ENCODE data around the gene ABCA13.
"Not testable (repeated sequence)": the region's sequence is repeated elsewhere in the genome, so short reads cannot be mapped to it uniquely, and the experiment has no call there.

Gene ABCA13, protein sequence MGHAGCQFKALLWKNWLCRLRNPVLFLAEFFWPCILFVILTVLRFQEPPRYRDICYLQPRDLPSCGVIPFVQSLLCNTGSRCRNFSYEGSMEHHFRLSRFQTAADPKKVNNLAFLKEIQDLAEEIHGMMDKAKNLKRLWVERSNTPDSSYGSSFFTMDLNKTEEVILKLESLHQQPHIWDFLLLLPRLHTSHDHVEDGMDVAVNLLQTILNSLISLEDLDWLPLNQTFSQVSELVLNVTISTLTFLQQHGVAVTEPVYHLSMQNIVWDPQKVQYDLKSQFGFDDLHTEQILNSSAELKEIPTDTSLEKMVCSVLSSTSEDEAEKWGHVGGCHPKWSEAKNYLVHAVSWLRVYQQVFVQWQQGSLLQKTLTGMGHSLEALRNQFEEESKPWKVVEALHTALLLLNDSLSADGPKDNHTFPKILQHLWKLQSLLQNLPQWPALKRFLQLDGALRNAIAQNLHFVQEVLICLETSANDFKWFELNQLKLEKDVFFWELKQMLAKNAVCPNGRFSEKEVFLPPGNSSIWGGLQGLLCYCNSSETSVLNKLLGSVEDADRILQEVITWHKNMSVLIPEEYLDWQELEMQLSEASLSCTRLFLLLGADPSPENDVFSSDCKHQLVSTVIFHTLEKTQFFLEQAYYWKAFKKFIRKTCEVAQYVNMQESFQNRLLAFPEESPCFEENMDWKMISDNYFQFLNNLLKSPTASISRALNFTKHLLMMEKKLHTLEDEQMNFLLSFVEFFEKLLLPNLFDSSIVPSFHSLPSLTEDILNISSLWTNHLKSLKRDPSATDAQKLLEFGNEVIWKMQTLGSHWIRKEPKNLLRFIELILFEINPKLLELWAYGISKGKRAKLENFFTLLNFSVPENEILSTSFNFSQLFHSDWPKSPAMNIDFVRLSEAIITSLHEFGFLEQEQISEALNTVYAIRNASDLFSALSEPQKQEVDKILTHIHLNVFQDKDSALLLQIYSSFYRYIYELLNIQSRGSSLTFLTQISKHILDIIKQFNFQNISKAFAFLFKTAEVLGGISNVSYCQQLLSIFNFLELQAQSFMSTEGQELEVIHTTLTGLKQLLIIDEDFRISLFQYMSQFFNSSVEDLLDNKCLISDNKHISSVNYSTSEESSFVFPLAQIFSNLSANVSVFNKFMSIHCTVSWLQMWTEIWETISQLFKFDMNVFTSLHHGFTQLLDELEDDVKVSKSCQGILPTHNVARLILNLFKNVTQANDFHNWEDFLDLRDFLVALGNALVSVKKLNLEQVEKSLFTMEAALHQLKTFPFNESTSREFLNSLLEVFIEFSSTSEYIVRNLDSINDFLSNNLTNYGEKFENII (N-terminal part only)

DNA sequence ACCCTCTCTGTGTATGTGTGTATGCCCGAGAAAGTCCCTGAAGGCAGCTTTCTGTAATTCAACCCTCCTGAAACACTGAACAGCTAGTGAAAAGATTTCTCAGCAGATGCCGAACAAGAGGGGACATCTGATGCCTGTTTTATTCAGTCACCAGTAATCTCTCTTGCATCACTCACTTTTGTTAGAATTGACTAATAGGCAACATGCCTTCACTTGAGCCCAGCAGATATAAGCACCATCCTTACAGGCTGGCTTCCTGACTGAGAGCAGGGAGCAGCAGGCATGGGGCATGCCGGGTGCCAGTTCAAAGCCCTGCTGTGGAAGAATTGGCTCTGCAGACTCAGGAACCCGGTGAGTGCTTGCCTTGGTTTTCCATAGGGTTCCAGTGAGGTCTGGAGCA is at the start of gene ABCA13:
TSS of gene ABCA13 (plus strand) at position 257 of the 400 bp plus-strand sequence. CDS start at position 283, 26 bp downstream.
- no peak for DNase-seq

DNA sequence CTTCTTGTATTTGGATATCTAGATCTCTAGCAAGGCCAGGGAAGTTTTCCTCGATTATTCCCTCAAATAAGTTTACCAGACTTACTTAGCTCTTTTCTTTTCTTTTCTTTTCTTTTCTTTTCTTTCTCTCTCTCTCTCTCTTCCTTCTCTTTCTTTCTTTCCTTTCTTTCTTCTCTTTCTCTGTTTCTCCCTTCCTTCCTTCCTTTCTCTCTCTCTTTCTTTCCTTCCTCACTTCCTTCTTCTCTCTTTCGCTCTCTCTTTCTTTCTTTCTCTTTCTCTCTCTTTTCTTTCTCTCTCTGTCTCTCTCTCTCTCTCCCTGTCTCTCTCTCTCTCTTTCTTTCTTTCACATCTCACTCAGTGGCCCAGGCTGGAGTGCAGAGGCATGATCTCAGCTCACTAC is 45.2 kb upstream of the ABCA13 start:
- no peak for DNase-seq

DNA sequence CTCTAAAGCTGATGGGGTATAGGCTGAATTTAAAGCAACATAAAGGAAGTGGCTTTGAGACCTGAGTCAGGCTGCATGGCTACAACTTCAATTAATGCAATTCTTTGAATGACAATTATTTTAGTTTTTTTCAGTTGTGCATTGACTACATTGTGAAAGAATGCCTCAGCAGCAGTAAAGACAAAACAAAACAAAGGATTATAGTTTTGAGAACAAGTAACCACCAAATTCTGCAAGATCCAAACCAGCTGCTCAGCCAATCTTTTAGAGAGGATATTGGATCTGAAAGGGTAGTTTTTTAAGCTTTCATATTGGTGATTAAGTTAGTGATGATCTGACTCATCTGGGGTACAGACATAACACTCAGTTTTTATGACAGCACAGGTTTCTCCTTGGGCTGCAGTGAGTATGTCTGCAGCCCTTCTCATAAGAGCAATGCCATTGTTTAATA is 40.6 kb upstream of the ABCA13 start:
- DNase-seq, result no peak

DNA sequence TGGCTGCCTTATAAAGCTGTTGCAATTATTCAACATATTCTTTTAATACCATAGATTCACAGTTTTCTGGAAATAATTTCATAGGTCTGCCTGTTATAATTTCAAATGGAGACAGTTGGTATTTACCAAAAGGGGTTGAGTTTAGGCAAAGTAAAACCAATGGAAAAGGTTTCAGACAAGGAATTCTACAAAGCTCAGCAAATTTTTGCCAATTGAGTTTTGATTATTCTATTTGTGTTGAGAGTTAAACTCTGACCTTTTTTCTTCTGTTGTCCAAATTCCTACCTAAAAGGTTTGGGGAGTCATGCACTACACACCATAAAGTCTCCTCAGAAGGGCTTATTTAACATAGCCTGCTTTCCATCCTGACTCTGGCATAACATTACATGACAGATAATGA is 38.5 kb upstream of the ABCA13 start:
- DNase-seq, result no peak

DNA sequence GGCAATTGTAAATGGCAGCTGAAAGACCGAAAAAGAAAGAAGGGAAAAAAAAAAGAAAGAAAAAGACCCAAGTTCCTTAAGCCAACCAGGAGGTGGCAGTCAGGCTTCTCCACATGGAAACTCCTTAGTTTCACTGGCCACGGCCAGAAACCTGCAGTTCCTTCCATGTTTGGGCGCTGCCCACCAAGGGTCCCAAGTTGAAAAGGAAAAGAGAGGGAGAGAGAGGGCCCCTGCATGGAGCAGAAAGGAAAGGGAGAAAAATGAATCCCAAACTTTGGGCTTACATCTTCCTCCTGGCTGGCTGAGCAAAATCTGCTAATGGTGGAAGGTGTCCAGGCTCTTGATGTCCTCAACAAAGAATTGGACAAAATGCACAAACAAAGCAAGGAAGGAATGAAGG is 31.8 kb upstream of the ABCA13 start:
- no peak for DNase-seq

DNA sequence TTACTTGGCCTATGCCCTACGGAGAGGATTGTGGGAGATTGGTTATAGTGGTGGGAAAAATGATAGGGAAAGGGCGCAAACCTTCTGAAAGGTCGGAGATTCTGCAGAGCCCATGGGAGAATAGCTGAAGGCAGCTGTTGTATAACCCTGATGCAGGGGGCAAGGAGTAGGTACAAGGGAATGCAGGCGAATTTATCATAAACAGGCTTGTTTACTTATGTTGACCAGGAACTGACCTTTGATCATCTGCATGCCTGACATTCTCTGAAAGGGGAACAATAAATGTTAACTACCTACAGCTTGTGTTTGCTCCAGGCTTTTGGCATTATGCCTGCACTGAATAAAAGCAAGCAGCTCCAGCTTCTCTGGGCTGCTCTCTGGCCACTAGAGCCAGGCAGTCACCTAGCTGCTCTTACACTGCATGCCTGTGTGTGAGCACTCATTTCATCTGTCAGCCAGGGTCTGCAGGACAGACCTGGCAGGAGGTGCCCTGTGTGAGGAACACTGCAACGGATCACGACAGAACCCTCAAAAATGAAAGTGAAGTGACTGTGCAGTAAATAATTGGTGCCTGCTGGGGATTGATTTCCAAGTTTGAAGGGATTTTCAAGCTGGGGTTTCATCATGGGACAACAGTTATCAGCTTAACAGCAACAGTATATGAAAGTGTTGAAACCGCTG is 31.1 kb upstream of the ABCA13 start:
- no peak for DNase-seq

DNA sequence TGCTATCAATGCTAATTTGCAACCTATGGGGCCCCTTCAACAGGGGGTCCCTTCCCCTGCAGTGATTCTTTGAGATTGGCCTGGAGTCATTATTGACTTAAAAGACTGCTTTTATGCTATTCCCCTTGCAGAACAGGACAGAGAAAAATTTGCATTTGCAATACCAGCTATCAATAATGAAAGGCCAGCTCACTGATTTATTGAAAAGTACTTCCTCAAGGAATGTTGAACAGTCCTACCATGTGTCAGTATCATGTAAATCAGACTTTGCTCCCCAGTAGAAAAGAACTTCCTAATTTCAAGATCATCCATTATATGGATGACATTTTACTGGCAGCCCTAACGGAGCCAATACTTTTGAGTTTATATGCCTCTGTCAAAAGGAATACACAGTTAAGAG is 29.7 kb upstream of the ABCA13 start:
- DNase-seq, result no peak

DNA sequence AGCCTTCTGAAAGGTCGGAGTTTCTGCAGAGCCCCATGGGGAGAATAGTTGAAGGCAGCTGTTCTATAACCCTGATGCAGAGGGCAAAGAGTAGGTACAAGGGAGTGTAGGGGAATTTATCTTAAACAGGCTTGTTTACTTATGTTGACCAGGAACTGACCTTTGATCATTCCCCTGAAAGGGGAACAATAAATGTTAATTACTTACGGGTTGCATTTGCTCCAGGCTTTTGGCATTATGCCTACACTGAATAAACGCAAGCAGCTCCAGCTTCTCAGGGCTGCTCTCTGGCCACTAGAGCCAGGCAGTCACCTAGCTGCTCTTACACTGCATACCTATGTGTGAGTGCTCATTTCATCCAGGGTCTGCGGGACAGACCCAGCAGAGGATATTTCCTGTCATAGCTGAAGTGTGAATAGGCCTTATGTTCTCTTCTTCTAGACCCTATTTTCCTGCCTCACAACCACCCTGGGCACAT is 26.9 kb upstream of the ABCA13 start:
- DNase-seq, result no peak

DNA sequence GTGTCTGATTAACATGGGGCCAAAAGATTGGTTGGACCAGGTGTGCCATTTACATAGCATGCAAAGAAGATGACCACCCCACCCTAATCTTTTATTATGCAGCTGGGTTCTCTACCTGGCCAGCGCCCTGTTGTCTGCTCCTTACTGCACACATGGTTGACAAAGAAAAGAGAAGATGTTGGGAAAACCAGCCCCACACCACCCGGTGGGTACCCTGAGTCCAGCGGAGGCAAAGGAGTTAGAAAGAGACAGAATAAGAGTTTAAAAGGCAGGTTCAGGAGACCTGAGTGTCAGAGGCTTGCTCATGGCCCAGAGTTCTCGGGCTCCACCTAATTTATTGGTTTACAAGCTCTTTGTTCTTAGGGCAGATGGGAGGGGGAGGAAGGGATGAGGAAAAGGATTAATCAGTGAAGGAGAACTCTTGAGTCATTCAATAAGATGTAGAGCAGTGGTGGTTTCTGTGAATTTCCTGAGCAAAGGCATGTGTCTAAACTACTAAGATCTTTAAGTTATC is 24.1 kb upstream of the ABCA13 start:
- DNase-seq, result no peak

DNA sequence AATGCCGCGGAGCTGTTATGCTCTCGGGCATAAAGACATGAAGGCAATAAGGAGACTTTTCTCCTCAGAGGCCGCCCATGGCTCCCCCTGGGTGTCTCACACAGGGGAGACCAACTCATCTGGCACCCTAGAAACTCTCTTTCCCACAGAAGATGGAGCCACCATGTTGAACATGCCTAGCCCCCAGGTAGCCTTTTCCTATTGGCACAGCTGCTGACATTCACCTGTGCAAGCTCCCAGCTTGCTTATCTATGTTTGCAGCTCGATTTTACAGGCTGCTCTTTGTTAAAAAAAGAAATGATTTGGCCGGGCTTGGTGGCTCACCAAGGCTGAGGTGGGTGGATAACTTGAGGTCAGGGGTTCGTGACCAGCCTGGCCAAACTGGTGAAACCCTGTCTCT is 23.6 kb upstream of the ABCA13 start:
- not testable (repeated sequence) for DNase-seq

DNA sequence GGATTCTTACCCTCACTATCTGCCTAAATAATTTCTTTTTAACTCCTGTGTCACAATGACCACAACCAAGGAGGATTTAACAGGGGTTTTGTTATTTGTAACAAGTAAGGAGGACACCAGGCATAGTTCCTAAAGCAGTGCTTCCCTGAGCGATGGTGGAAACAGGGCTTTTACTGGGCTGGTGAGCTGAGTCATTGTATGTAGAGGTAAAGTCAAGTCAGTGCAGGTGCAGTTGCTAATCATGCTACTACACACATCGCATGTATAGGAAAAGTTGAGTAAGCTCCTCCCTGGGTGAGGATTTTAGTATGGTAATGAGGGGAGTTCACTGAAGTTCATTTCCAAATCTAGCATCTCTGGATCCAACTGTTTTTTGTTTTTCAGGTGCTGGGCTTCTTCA is 22.9 kb upstream of the ABCA13 start:
- DNase-seq, result no peak

DNA sequence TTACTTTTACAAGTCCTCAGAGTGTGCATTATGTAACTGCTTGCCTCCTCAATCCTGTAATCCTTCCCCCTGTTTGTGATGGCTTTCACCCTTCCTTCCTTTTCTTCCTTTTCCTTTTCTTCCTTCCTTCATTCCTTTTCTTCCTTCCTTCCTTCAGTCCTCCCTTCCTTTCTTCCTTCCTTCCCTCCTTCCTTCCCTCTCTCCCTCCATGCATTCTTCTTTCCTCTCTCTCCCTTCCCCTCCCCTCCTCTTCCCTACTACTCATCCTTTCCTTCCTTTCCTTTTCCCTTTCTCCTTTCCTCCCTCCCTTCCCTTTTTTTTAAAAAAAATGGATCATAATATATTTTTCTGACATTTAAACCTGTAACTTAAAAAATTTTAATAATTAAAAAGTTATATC is 22.2 kb upstream of the ABCA13 start:
- DNase-seq, result no peak

DNA sequence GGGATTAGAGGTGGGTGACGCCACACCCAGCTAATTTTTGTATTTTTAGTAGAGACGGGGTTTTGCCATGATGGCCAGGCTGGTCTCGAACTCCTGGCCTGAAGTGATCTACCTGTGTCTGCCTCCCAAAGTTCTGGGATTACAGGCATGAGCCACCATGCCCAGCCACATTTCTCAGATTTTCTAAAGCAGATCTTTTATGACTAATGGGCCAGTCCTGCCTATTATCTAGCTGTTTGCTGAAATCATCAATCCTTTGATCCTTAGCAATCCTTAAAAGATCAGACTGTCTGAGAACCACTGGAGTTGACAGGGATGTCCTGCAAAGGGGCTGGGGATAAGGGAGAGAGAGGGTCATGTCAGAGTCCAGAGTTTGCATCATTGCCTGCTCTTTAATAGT is 21.2 kb upstream of the ABCA13 start:
- DNase-seq, result no peak

DNA sequence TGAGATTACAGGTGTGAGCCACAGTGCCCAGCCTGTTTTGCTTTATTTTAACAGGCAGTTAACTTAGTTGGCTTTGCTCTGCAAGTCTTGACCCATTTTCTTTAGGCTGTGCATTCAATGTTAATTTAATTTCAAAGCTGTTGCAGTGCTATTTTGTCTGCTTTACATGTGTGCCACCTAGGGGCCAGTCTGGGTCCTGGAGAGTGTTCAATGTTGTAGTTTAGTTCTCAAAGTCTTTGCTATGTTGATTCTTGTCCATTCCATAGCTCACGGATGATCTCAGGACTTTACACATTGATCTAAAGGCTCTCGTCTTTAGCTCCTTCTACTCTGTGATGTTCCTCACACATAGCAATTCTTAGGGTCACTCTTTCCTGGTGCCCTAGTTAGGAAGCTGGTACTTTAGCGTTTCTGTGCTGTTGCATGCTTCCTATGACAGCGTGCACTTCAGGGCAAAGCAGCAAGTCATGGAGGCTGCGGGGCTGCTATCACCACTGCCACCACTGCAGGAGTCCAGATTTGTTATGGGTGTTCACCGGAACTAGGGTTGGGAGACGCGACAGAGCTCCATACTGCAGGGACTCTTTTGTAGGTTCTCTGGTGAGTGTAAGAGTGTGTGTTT is 16.4 kb upstream of the ABCA13 start:
- no peak for DNase-seq

DNA sequence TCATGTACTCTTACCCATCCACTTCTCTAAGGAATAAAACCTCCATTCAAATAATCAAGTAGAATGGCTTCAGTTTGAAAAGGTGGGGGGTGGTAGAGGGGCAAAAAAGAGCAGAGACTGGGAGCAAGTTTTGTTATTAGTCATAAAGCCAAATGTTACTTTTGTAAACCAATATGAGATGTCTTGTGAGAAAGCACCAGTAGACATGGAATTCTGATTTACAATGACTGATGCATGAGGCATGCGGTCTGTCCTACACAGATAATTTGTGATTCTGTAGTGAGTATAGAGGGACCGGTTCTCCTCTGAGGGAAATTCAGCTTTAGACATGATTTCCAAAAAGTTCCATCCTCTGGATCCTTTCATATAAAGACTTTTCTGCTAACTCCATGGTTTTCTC is 12.9 kb upstream of the ABCA13 start:
- DNase-seq, result no peak

DNA sequence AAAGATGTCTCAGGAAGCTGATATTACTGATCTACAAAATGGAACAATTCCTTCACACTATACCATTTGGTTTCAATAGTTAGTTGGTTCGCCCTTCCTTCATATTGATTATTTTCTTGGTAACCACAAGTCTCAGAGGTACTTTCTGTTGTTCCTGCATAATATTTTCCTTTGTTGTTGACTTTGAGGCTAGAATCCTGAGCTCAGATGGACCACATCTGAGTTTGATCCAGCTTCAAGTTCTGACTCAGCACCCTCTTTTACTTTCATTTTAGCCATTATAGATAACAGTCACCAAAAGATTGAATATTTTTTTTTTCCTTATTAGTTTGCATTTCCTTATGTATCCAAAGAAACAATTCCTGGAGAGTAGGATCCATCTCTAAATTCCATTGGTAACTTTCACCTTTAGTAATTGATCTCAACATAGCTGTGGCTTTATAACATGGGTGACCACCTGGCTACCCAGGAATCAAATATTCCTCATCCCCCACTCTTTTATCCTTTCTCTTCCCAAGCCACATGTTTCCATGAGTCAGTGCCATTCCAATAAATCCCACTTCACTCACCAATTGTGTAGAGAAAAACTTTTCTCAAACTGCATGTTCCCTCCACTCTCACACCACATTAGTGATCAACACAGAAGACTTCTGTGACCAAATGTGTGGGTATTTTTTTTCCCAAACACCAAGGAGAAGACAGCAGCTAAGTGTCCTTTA is 9.7 kb upstream of the ABCA13 start:
- no peak for DNase-seq

DNA sequence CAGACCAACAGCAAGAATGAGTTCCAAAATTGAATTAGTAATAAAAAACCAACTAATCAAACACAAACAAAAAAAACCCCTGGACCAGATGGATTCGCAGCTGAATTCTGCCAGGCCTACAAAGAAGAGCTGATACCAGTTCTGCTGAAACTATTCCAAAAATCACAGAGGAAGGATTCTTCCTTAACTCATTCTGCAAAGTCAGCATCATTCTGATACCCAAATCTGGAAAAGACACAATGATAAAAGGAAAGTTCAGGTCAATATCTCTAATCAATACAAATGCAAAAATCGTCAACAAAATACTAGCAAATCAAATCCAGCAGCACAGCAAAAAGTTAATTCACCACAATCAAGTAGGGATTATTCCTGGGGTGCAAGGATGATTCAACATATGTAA is 6.1 kb upstream of the ABCA13 start:
- no peak for DNase-seq

DNA sequence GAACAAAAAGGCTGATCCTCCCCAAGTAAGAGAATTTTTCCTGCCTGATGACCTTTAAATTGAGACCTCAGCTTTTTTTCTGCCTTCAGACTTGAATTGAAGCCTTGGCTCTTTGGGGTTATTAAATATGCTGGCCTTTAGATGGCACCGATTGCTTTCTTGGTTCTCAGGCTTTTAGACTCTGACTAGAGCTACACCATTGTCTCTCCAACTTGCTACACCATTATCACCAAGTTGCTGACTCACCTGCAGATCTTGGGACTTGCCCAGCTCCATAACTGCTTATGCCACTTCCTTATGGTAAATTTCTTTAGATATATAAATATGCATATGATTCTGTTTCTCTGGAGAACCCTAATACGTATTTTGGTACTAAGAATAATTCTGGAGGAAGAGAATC is 3.1 kb upstream of the ABCA13 start:
- DNase-seq, result no peak

DNA sequence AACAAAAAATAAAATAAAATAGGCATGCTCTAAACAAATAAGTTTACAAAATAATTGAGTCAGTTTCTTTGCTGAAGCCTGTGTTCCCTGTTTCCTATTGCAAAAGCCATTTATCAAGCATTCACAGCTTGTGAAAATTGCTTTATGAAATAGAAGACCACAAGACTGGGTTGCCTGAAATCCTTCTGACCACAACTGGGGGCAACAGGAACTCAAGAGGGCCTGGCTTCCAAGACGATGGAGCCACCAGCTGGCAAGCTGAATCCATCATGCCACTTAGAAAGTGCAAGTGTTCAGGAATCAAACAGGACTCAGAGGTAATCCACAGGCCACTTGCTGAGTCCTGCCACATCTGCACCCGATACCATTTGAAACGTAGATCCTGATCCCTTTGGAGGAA is 752 bp upstream of the ABCA13 start:
- DNase-seq, result no peak

DNA sequence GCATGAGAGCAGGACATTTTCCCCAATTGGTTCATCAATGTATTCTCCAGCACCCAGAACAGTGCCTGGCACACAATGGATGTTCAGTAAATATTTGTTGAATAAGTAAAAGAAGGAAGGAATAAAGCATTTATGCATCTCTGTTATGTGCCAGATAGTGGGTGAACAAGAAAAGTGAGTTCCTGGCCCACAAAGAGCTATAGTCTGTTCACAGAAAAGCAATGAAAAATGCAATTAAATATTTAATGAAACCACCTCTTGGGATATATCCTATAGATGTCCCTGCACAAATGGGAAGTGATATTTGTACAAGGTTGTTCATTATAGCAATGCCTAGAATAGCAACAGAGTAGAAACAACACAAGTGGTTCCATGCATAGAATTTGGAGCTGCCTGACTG is 2.1 kb downstream of the ABCA13 start:
- no peak for DNase-seq

All from 8988T (cell line).